ENCODE data around the gene DHRS7B. TPM values are rescaled to one million over a fixed set of nuclear protein-coding genes. Genes with fewer than 3 reads are reported as not detected.

DHRS7B gene
- total RNA-seq, 1 donor from 2014 or later, result 19.9 TPM

DNA sequence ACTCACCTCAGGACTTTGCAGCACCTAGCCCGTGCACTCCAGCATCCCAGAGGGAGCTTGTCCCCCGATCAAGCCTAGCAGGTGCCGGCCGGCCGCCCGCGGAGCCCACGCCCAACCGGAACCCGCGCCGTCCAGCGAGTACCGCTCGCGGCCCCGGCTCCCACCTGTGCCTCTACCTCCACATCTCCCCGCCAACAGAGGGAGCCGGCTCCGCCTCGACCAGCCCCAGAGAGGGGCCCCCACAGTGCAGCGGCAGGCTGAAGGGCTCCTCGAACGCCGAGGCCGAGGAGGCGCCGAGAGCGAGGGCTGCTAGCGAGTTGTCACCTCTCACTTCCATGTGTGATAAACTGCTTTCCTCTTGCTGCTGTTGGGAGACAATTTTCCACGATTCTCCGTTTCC lies 41.1 kb upstream of the DHRS7B start:
- Mint-ChIP-seq H3K36me3 (ENCODE audit: insufficient read depth) (no peaks in the 10 kb centered on the region), H3K27me3 (no peaks in the 10 kb centered on the region), H3K9me3 (ENCODE audit: low read depth) (peaks cover 3% of the 10 kb centered on the region), H3K4me1 (ENCODE audit: low read depth) (no peaks in the 10 kb centered on the region), H3K27ac (no peak overlapping the region), H3K4me3 (ENCODE audit: low read depth) (no peak overlapping the region)
- DNase-seq (ENCODE audit: low spot score, unreplicated experiment), result no peak
- TF ChIP-seq, protein P1, sequence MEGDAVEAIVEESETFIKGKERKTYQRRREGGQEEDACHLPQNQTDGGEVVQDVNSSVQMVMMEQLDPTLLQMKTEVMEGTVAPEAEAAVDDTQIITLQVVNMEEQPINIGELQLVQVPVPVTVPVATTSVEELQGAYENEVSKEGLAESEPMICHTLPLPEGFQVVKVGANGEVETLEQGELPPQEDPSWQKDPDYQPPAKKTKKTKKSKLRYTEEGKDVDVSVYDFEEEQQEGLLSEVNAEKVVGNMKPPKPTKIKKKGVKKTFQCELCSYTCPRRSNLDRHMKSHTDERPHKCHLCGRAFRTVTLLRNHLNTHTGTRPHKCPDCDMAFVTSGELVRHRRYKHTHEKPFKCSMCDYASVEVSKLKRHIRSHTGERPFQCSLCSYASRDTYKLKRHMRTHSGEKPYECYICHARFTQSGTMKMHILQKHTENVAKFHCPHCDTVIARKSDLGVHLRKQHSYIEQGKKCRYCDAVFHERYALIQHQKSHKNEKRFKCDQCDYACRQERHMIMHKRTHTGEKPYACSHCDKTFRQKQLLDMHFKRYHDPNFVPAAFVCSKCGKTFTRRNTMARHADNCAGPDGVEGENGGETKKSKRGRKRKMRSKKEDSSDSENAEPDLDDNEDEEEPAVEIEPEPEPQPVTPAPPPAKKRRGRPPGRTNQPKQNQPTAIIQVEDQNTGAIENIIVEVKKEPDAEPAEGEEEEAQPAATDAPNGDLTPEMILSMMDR (IDR thresholded peaks at IDR 0.05; ENCODE audit: unreplicated experiment), result no peak

DNA sequence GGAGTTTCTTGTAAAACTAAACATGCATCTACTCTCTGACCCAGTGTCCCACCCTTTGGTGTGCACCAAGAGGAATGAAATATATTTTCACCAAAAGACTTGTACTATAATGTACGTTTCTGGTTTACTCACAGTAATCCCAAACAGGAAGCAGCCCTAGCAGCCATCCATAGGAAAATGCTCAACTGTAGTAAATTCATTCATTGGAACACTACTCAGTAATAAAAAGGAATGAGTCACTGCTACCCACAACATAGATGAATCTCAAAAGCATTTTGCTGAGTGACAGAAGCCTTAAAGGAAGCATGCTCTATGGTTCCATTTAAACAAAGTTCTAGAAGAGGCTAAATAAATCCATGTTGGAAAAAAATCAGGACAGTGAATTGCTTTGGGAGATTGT lies 37.6 kb upstream of the DHRS7B start:
- no peak overlapping the region for H3K4me3 Mint-ChIP-seq (ENCODE audit: low read depth)
- TF ChIP-seq, protein P1 (IDR thresholded peaks at IDR 0.05; ENCODE audit: unreplicated experiment), result no peak
- no peak overlapping the region for H3K27ac Mint-ChIP-seq
- no peak for DNase-seq (ENCODE audit: low spot score, unreplicated experiment)
- no peaks in the 10 kb centered on the region for H3K36me3 Mint-ChIP-seq (ENCODE audit: insufficient read depth)
- no peaks in the 10 kb centered on the region for H3K4me1 Mint-ChIP-seq (ENCODE audit: low read depth)
- H3K27me3 Mint-ChIP-seq, result no peaks in the 10 kb centered on the region
- no peaks in the 10 kb centered on the region for H3K9me3 Mint-ChIP-seq (ENCODE audit: low read depth)

DNA sequence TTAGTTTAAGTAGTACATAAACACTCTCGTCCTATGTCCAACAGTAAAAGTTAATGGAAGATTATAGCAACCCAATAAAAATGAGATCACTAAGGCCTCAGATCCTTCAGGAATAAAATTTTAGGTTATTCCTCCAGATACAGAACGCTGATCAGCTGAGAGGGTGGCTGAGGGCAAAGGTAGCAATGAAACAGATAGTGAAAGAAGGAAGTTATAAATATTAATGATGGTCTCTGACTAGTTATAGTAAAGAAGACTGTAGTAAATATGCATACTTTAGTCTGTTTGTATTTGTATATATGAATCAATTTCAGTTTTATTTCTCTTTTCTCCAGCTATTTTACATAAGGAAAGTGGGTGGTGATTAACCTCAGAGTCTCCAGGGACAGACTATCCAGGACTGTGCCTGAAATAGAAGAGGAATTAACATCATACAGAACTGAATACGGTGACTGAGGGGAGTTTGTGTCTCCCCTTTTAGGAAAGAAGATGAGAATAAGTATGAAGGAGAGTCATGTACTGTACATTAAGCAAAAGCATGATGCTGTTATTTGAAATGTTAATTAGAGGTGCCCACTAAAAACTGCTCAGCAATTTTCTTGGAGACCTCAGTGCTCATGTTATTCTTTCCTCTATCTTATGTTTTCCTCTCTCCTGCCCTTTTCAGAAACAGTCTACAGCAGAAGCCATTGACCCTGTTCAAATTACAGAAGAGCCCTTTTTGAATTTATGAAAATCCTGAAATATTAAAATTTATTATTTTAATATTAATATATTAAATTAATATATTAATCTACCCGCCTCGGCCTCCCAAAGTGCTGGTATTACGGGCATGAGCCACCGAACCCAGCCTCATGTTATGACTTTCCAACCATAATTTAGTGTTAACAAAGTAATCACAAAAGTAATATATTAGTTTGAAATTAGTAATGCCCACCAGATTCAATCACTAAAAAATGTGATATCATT lies 36.5 kb upstream of the DHRS7B start:
- DNase-seq (ENCODE audit: low spot score, unreplicated experiment), result no peak
- no peaks in the 10 kb centered on the region for H3K36me3 Mint-ChIP-seq (ENCODE audit: insufficient read depth)
- TF ChIP-seq, protein P1 (IDR thresholded peaks at IDR 0.05; ENCODE audit: unreplicated experiment), result no peak
- H3K27ac Mint-ChIP-seq, result no peak overlapping the region
- H3K4me1 Mint-ChIP-seq (ENCODE audit: low read depth), result no peaks in the 10 kb centered on the region
- H3K4me3 Mint-ChIP-seq (ENCODE audit: low read depth), result no peak overlapping the region
- H3K9me3 Mint-ChIP-seq (ENCODE audit: low read depth), result no peaks in the 10 kb centered on the region
- H3K27me3 Mint-ChIP-seq, result no peaks in the 10 kb centered on the region

DNA sequence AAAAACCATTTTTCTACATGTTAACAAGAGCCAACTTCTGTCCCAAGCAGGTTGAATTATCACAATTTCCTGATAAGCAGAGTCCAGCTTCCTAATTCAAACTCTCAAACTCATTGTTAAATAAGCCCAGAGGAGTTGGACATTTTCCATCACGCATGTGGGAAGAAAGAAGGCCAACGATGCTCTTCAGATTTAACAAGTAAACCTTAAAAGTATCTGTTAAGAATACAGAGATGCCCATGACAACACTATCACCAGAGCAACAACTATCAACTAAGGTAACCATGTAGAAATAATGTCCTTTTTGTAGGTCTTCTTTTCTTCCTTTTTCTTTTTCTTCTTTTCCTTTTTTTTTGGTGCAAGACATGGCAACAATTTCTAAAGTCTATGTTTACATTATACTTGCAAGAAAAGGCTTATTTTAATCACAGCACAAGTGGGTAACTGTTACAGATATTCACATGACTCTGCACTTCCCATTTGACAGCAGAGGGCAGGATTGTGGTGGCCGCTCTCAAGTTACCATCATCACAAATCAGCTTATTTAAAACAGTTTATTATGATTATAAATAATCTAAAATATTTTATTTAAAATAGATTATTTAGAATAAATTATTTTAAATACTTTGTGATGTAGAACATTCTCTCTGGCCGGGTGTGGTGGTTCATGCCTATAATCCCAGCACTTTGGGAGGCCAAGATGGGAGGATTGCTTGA lies 35.7 kb upstream of the DHRS7B start:
- no peak overlapping the region for H3K4me3 Mint-ChIP-seq (ENCODE audit: low read depth)
- H3K4me1 Mint-ChIP-seq (ENCODE audit: low read depth), result no peaks in the 10 kb centered on the region
- DNase-seq (ENCODE audit: low spot score, unreplicated experiment), result no peak
- H3K9me3 Mint-ChIP-seq (ENCODE audit: low read depth), result no peaks in the 10 kb centered on the region
- no peak overlapping the region for H3K27ac Mint-ChIP-seq
- no peaks in the 10 kb centered on the region for H3K27me3 Mint-ChIP-seq
- no peaks in the 10 kb centered on the region for H3K36me3 Mint-ChIP-seq (ENCODE audit: insufficient read depth)
- TF ChIP-seq, protein P1 (IDR thresholded peaks at IDR 0.05; ENCODE audit: unreplicated experiment), result no peak

DNA sequence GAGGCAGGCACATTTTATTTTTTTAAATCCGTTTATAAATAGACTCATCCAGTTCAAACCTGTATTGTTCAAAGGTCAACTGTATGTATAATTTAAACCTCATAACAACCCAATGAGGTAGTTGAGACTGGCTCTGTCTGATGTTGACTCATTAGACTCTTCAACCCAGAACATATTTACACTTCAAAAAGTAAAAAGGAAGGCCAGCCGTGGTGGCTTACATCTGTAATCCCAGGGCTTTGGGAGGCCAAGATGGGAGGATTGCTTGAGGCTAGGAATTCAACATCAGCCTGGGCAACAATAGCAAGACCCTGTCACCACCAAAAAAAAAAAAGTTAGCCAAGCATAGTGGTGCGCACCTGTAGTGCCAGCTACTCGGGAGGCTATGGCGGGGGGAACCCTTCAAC lies 32.5 kb upstream of the DHRS7B start:
- H3K4me1 Mint-ChIP-seq (ENCODE audit: low read depth), result peaks cover 4% of the 10 kb centered on the region
- H3K27ac Mint-ChIP-seq, result no peak overlapping the region
- TF ChIP-seq, protein P1 (IDR thresholded peaks at IDR 0.05; ENCODE audit: unreplicated experiment), result no peak
- H3K27me3 Mint-ChIP-seq, result no peaks in the 10 kb centered on the region
- no peaks in the 10 kb centered on the region for H3K9me3 Mint-ChIP-seq (ENCODE audit: low read depth)
- no peak overlapping the region for H3K4me3 Mint-ChIP-seq (ENCODE audit: low read depth)
- no peaks in the 10 kb centered on the region for H3K36me3 Mint-ChIP-seq (ENCODE audit: insufficient read depth)
- DNase-seq (ENCODE audit: low spot score, unreplicated experiment), result no peak
